ENCODE data around the gene TERB1.

Gene TERB1

GRCh38 chr16:66741950-66742808 is 59.2 kb downstream of the TERB1 start:
- no peak for DNase-seq (ENCODE audit: low read depth)

DNA sequence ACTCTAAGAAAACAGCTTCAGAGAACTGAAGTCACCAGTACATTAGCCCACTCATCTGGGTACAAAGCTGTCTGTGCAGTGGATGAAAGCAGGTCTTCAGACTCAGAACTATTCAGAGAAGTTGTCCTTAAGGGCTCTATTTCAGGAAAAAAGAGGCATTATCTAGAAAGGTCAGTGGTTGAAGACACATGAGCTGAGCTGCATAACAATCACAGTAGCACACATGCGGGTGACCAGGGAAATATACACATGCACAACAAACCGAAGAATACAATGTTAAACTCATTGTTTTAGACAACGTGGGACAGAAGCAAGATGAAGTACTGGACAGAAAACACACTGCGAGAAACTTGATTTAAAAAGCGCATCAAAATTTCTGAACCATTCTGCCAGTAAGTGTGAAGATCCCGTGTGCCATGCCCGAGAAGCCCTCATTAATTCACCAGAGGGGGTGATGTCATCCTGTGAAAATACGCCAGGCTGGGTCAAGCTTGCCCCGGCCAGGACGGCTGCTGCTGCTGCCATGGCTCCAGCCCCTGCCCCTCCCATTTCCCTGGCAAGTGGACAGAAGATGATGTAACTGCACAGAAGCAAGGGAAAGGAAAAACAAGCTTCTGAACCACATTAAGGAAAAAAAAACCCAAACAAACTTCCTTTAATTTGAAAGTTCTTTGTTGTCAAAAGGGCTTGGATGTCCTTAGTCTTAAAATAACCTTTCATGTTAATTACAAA is 60.0 kb downstream of the TERB1 start:
- DNase-seq (ENCODE audit: low read depth) = no peak

DNA sequence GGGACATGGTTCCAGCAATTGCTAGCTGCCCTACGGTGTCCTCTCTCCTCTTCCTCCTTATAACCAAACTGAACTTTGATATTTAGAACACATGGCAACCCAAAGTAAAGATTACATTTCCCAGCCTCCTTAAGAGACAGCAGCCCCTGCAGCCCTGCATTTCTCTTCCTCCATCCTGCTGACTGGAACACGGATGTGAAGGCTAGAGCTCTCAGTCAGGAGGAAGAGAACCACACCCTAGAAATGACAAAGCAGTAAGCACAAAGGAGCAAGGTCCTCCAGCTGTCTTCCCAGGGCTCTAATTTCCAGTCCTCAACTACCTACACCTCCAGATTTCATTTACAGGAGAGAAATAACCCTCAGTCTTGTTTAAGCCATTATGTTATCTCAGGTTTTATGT is 60.9 kb downstream of the TERB1 start:
- no peak for DNase-seq (ENCODE audit: low read depth)

GRCh38 chr16:66740010-66740409 is 61.4 kb downstream of the TERB1 start:
- DNase-seq (ENCODE audit: low read depth) = no peak

- DNase-seq (ENCODE audit: low read depth) = no peak
These were observed 65.5 kb downstream of the TERB1 start for GRCh38 chr16:66735891-66736290.

DNA sequence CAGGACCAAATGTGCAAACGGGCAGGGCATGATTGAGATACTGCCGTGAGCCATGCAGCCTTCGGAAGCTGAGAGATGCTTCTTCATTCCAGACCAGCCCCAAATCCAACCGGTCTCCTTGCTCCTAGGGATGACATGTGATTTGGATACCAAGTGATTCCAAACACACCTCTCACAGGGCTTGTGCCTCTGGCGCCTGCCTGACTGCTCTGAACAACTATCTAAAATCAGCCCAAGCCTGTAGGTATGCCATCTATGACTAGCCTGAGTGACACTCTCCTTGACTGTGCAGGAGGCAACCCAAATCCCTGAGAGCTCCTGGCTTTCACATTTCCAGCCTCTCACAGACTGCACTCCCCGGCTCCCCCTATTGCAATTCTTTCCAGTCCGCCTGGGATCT is 70.3 kb downstream of the TERB1 start:
- DNase-seq (ENCODE audit: low read depth) = no peak

DNA sequence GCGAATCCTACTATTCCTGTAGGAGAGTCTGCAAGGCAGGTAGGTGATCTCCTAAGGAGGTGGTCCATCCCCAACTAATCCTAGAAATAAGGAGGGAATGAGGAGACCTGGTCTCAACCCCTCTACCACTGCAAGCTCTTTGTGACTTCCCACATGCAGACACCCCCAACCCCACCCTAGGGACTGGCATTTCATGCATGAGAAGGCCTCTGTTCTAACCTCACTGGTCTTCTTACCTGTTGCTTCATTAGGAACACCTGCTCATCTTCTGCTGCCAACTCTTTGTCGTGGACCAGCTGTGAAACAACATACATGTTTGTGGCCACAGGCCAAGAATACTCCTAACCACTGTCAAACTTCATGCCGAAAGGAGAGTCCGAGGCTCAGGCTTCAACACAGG is 72.6 kb downstream of the TERB1 start:
- no peak for DNase-seq (ENCODE audit: low read depth)

DNA sequence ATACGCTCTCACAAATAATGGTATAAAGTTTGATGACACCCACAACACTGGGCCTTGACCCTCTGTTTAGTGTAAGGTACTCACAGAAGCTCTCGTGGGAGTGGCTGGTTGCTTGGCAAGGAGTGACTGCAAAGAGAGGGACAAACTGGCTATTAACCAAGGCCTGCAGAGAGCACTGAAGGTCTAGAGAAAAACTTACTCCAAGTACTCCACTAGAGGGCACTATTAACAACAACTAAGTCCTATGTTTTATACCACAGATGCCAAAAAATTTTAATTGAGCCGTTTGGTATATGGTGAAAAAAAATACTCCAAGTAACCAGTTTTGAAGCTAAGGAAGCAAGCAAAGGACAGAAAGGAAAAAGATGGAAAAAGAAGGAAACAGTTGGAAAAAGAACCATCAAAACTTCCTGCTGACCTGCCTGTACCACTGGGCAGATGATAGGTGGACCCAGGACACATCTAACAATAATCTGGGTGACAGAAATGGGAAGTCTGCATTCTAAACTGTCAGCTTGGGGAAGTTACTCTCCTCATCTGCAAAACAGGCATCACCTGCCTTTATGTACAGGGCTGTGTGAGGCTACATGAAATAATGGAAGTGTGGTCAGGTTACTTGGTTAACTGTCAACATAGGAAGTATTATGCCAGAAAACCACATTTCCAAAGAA is 73.1 kb downstream of the TERB1 start:
- no peak for DNase-seq (ENCODE audit: low read depth)

GRCh38 chr16:66720766-66721165 is 80.6 kb downstream of the TERB1 start:
- no peak for DNase-seq (ENCODE audit: low read depth)

DNA sequence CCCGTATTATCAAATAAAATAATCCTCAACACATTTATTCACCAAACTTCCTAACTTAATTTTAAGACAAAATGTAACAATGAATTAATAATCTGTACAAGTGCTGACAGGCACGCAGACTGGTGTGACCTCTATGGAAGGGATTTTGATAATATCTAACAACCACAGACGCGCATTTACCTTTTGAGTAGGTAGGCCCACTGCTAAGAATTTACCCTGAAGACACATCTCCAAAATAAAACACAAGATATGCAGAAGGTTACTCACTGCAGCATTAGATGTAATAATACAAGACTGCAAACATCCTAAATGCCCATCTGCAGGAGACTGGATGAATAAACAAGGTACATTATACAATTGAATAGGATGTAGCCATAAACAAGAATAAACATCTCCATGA is 82.1 kb downstream of the TERB1 start:
- no peak for DNase-seq (ENCODE audit: low read depth)

GRCh38 chr16:66717776-66718175 is 83.6 kb downstream of the TERB1 start:
- DNase-seq (ENCODE audit: low read depth) = no peak

DNA sequence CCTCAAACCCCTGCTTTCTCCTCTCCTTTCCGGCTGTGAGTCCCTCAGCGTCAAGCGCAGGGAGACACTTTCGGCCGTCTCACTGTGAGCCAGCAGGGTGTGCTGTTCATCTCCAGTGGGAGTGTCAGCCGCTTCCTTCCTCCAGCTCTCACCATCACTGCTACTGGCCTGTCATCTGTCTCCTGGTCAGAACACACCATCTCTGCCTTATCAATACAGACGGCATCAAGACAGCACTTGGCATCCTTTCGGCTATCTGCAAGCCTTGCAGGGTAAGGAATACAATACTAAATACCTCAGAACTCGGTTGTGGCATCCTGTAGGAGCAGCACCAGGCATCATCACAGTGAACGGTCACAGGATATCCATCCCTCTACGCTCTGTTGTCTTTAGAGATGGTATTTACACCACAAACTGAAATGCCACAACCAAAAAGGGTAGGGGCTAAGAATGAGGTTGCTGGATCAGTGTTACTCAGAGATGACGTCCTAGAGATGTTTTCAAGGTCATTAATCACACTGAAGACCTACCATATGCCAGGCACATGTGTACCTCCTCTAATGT is 84.2 kb downstream of the TERB1 start:
- DNase-seq (ENCODE audit: low read depth) = no peak

GRCh38 chr16:66714654-66715307 is 86.6 kb downstream of the TERB1 start:
- no peak for DNase-seq (ENCODE audit: low read depth)

GRCh38 chr16:66714062-66714461 is 87.3 kb downstream of the TERB1 start:
- no peak for DNase-seq (ENCODE audit: low read depth)

DNA sequence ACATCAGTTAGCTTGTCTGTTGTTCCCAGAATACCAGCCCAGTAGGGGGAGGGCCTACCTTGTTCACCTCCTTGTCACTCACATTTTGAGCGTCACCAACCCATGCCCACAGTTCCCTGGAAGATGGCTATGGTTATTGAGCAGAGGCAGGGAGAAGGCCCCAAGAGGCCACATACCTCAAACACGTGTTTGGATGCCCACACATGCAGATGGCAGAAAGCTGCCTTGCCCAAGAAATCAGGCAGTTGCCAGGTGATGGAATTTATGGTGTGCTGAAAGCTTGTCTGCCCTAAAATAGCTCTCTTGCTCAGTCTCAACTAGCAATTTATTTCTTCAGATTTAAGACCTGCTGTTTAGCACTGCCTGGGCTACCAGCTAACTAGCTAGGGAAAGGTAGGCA is 88.3 kb downstream of the TERB1 start:
- DNase-seq (ENCODE audit: low read depth) = no peak

DNA sequence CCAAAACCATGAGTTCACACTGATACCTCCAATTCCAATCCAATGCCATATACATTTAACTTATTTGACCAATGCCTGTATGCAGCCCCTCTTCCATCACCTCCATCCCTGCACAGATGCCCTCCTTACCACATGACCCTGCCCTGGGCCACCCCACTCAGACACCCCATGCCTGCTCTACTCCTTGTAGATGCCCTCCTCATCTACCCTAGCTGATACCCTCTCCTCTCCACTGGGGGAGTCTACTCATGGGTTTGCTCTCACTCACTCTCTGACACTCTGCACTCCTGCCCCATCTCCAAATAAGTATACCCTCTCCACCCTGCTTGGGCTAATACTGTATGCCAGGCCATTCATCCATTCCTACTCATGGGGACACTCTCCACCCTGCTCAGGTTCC is 88.9 kb downstream of the TERB1 start:
- DNase-seq (ENCODE audit: low read depth) = no peak

GRCh38 chr16:66711581-66711980 is 89.8 kb downstream of the TERB1 start:
- no peak for DNase-seq (ENCODE audit: low read depth)

DNA sequence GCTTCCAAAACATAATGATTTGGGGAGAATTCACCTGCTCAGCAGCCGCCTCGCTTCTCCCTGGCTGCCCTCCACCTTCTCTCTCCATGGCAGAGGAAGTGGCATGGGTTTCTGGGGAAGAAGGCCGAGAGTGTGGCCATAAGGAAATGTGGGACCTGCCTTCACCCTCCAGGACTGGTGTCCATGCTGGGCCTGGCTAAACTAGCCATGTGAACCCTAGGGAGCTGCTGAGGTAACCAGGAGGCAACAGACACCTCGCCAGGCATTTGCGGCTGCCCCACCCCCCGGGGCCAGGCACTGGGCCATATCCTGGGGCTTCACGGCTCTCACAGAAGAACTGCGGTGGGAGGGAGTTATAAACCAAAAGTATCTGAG is 94.9 kb downstream of the TERB1 start:
- DNase-seq (ENCODE audit: low read depth) = no peak

- DNase-seq (ENCODE audit: low read depth) = no peak
These were observed 95.4 kb downstream of the TERB1 start for GRCh38 chr16:66705790-66706505.

All from stimulated activated CD8-positive, alpha-beta memory T cell treated with anti-CD3 and anti-CD28 coated beads, Interleukin-4, amount 100 ng/mL, for 24 hours (primary cell).